ENCODE measurements around the gene ODAD2. TPM values are rescaled to one million over a fixed set of nuclear protein-coding genes. Genes with fewer than 3 reads are reported as not detected.

Gene ODAD2
- total and polyA plus RNA-seq, 8 donors: 0.29 to 9.3 (median 4.6) TPM

- DNase-seq (peak in 2 of 4 donors; percentile 24 to 30), ATAC-seq (no peak)
- Histone ChIP-seq H3K27me3 (no peaks in the 10 kb centered on the region), H3K36me3 (no peaks in the 10 kb centered on the region), H3K27ac (no peak overlapping the region), H3K4me1 (no peaks in the 10 kb centered on the region), H3K4me3 (no peak overlapping the region), H3K9me3 (no peaks in the 10 kb centered on the region)
- intact Hi-C loops (cut with DNase I): no loop called here
- no peak for TF ChIP-seq CTCF (IDR thresholded peaks at IDR 0.05)
Observed at GRCh38 chr10:27779462-27780015, 219.3 kb downstream of the ODAD2 start.

GRCh38 chr10:27774831-27775230 is 224.0 kb downstream of the ODAD2 start:
- TF ChIP-seq CTCF (IDR thresholded peaks at IDR 0.05): no peak
- Histone ChIP-seq H3K4me3 (no peak overlapping the region), H3K27ac (no peak overlapping the region), H3K27me3 (no peaks in the 10 kb centered on the region), H3K9me3 (no peaks in the 10 kb centered on the region), H3K36me3 (no peaks in the 10 kb centered on the region), H3K4me1 (no peaks in the 10 kb centered on the region)
- ATAC-seq: no peak
- intact Hi-C loops (cut with DNase I): no loop called here
- no peak for DNase-seq

- Histone ChIP-seq H3K4me3 (no peak overlapping the region), H3K9me3 (no peaks in the 10 kb centered on the region), H3K36me3 (no peaks in the 10 kb centered on the region), H3K4me1 (no peaks in the 10 kb centered on the region), H3K27ac (no peak overlapping the region), H3K27me3 (no peaks in the 10 kb centered on the region)
- no peak for TF ChIP-seq CTCF (IDR thresholded peaks at IDR 0.05)
- DNase-seq (no peak), ATAC-seq (no peak)
- intact Hi-C loops (cut with DNase I): no loop called here
Observed at GRCh38 chr10:27771231-27771630, 227.6 kb downstream of the ODAD2 start.

- DNase-seq (no peak), ATAC-seq (no peak)
- H3K4me3 ChIP-seq: no peak overlapping the region
- intact Hi-C loops (cut with DNase I): no loop called here
- H3K36me3 ChIP-seq: no peaks in the 10 kb centered on the region
- H3K9me3 ChIP-seq: no peaks in the 10 kb centered on the region
- TF ChIP-seq CTCF (IDR thresholded peaks at IDR 0.05): no peak
- no peaks in the 10 kb centered on the region for H3K27me3 ChIP-seq
- H3K27ac ChIP-seq: no peak overlapping the region
- H3K4me1 ChIP-seq: no peaks in the 10 kb centered on the region
Observed at GRCh38 chr10:27770181-27770580, 228.7 kb downstream of the ODAD2 start.
